ENCODE measurements around the gene MYO5A. TPM values are rescaled to one million over a fixed set of nuclear protein-coding genes. Genes with fewer than 3 reads are reported as not detected.

The MYO5A gene
- total RNA-seq, 2 donors from 2014 or later: 2.6 to 6.0 TPM

GRCh38 chr15:52397118-52397517, 131.6 kb downstream of the MYO5A start:
- Histone ChIP-seq H3K9ac (ENCODE audit: low read depth in 2 of 2, low read length in 2 of 2) (no peak overlapping the region), H3K4me1 (no peaks in the 10 kb centered on the region), H3K27ac (no peak overlapping the region), H3K9me3 (no peaks in the 10 kb centered on the region), H3K4me3 (no peak overlapping the region), H3K36me3 (no peaks in the 10 kb centered on the region), H3K27me3 (no peaks in the 10 kb centered on the region)
- no peak for DNase-seq
- no peak for TF ChIP-seq CTCF (IDR thresholded peaks at IDR 0.05)
- intact Hi-C loops (cut with DNase I): no loop called here

- H3K4me1 ChIP-seq: no peaks in the 10 kb centered on the region
- no peaks in the 10 kb centered on the region for H3K27me3 ChIP-seq
- no peak overlapping the region for H3K9ac ChIP-seq (ENCODE audit: low read depth in 2 of 2, low read length in 2 of 2)
- no peak overlapping the region for H3K27ac ChIP-seq
- no peak for DNase-seq
- no peaks in the 10 kb centered on the region for H3K36me3 ChIP-seq
- no peaks in the 10 kb centered on the region for H3K9me3 ChIP-seq
- no peak overlapping the region for H3K4me3 ChIP-seq
- no peak for TF ChIP-seq CTCF (IDR thresholded peaks at IDR 0.05)
- intact Hi-C loops (cut with DNase I): no loop called here
Observed at GRCh38 chr15:52394118-52394517, 134.6 kb downstream of the MYO5A start.

GRCh38 chr15:52392008-52392687, 136.5 kb downstream of the MYO5A start:
- Histone ChIP-seq H3K4me1 (no peaks in the 10 kb centered on the region), H3K9me3 (no peaks in the 10 kb centered on the region), H3K4me3 (no peak overlapping the region), H3K36me3 (no peaks in the 10 kb centered on the region), H3K27me3 (no peaks in the 10 kb centered on the region), H3K27ac (no peak overlapping the region), H3K9ac (ENCODE audit: low read depth in 2 of 2, low read length in 2 of 2) (no peak overlapping the region)
- no peak for TF ChIP-seq CTCF (IDR thresholded peaks at IDR 0.05)
- DNase-seq: no peak
- intact Hi-C loops (cut with DNase I): no loop called here

GRCh38 chr15:52391069-52391468, 137.6 kb downstream of the MYO5A start:
- DNase-seq: no peak
- Histone ChIP-seq H3K36me3 (no peaks in the 10 kb centered on the region), H3K9ac (ENCODE audit: low read depth in 2 of 2, low read length in 2 of 2) (no peak overlapping the region), H3K4me3 (no peak overlapping the region), H3K4me1 (no peaks in the 10 kb centered on the region), H3K9me3 (no peaks in the 10 kb centered on the region), H3K27ac (no peak overlapping the region), H3K27me3 (no peaks in the 10 kb centered on the region)
- intact Hi-C loops (cut with DNase I): no loop called here
- TF ChIP-seq CTCF (IDR thresholded peaks at IDR 0.05): no peak

GRCh38 chr15:52385670-52386069, 143.0 kb downstream of the MYO5A start:
- no peaks in the 10 kb centered on the region for H3K9me3 ChIP-seq
- H3K4me1 ChIP-seq: no peaks in the 10 kb centered on the region
- H3K4me3 ChIP-seq: no peak overlapping the region
- no peak overlapping the region for H3K9ac ChIP-seq (ENCODE audit: low read depth in 2 of 2, low read length in 2 of 2)
- no peaks in the 10 kb centered on the region for H3K36me3 ChIP-seq
- TF ChIP-seq CTCF (IDR thresholded peaks at IDR 0.05): no peak
- no peaks in the 10 kb centered on the region for H3K27me3 ChIP-seq
- no peak overlapping the region for H3K27ac ChIP-seq
- DNase-seq: no peak
- intact Hi-C loops (cut with DNase I): no loop called here
